ENCODE measurements around the gene EIF3F. TPM values are rescaled to one million over a fixed set of nuclear protein-coding genes. Genes with fewer than 3 reads are reported as not detected.

EIF3F gene
- total RNA-seq, 1 experiment from 2014 or later = 463 TPM

GRCh38 chr11:8035200-8035855 is 48.2 kb downstream of the EIF3F start:
- Histone ChIP-seq H3K36me3 (replicated peaks; ENCODE audit: control insufficient read depth, insufficient read depth, low read length) (no peaks in the 10 kb centered on the region), H3K27me3 (ENCODE audit: control insufficient read depth, insufficient read depth, low read length) (0 out of 2 replicates have a peak, but pooled peaks cover 1% of the 10 kb centered on the region), H3K4me3 (ENCODE audit: insufficient read depth, low read depth, low read length) (no peak overlapping the region)
- DNase-seq = no peak

- DNase-seq = no peak
- Histone ChIP-seq H3K36me3 (replicated peaks; ENCODE audit: control insufficient read depth, insufficient read depth, low read length) (no peaks in the 10 kb centered on the region), H3K27me3 (ENCODE audit: control insufficient read depth, insufficient read depth, low read length) (no peaks in the 10 kb centered on the region; the same call in 1 of the 2 replicates), H3K4me3 (ENCODE audit: insufficient read depth, low read depth, low read length) (no peak overlapping the region)
Observed at GRCh38 chr11:8036002-8036802, 49.1 kb downstream of the EIF3F start.

- H3K36me3 ChIP-seq (replicated peaks; ENCODE audit: control insufficient read depth, insufficient read depth, low read length) = no peaks in the 10 kb centered on the region
- no peaks in the 10 kb centered on the region; the same call in 1 of the 2 replicates for H3K27me3 ChIP-seq (ENCODE audit: control insufficient read depth, insufficient read depth, low read length)
- no peak overlapping the region for H3K4me3 ChIP-seq (ENCODE audit: insufficient read depth, low read depth, low read length)
- no peak for DNase-seq
Observed at GRCh38 chr11:8036986-8037385, 49.8 kb downstream of the EIF3F start.

GRCh38 chr11:8038393-8038792 is 51.3 kb downstream of the EIF3F start:
- no peak for DNase-seq
- H3K4me3 ChIP-seq (ENCODE audit: insufficient read depth, low read depth, low read length) = no peak overlapping the region
- no peaks in the 10 kb centered on the region; the same call in 1 of the 2 replicates for H3K27me3 ChIP-seq (ENCODE audit: control insufficient read depth, insufficient read depth, low read length)
- H3K36me3 ChIP-seq (replicated peaks; ENCODE audit: control insufficient read depth, insufficient read depth, low read length) = no peaks in the 10 kb centered on the region

- no peak for DNase-seq
- H3K27me3 ChIP-seq (ENCODE audit: control insufficient read depth, insufficient read depth, low read length) = no peaks in the 10 kb centered on the region; the same call in 1 of the 2 replicates
- no peaks in the 10 kb centered on the region for H3K36me3 ChIP-seq (replicated peaks; ENCODE audit: control insufficient read depth, insufficient read depth, low read length)
- H3K4me3 ChIP-seq (ENCODE audit: insufficient read depth, low read depth, low read length) = no peak overlapping the region
Observed at GRCh38 chr11:8038811-8039529, 51.8 kb downstream of the EIF3F start.

- H3K4me3 ChIP-seq (ENCODE audit: insufficient read depth, low read depth, low read length) = no peak overlapping the region
- DNase-seq = no peak
- H3K36me3 ChIP-seq (replicated peaks; ENCODE audit: control insufficient read depth, insufficient read depth, low read length) = no peaks in the 10 kb centered on the region
- no peaks in the 10 kb centered on the region; the same call in 1 of the 2 replicates for H3K27me3 ChIP-seq (ENCODE audit: control insufficient read depth, insufficient read depth, low read length)
Observed at GRCh38 chr11:8039530-8040260, 52.6 kb downstream of the EIF3F start.

- DNase-seq = no peak
Observed at GRCh38 chr11:8040261-8040920, 53.3 kb downstream of the EIF3F start.

GRCh38 chr11:8040921-8041285 is 53.8 kb downstream of the EIF3F start:
- no peaks in the 10 kb centered on the region for H3K36me3 ChIP-seq (replicated peaks; ENCODE audit: control insufficient read depth, insufficient read depth, low read length)
- H3K27me3 ChIP-seq (ENCODE audit: control insufficient read depth, insufficient read depth, low read length) = no peaks in the 10 kb centered on the region; the same call in 1 of the 2 replicates
- no peak overlapping the region for H3K4me3 ChIP-seq (ENCODE audit: insufficient read depth, low read depth, low read length)
- DNase-seq = no peak

More at GRCh38 chr11:8040261-8040920, 53.3 kb downstream of the EIF3F start:
- no peaks in the 10 kb centered on the region; the same call in 1 of the 2 replicates for H3K27me3 ChIP-seq (ENCODE audit: control insufficient read depth, insufficient read depth, low read length)
- H3K36me3 ChIP-seq (replicated peaks; ENCODE audit: control insufficient read depth, insufficient read depth, low read length) = no peaks in the 10 kb centered on the region
- no peak overlapping the region for H3K4me3 ChIP-seq (ENCODE audit: insufficient read depth, low read depth, low read length)

GRCh38 chr11:8041576-8041975 is 54.4 kb downstream of the EIF3F start:
- DNase-seq = no peak
- no peaks in the 10 kb centered on the region; the same call in 1 of the 2 replicates for H3K27me3 ChIP-seq (ENCODE audit: control insufficient read depth, insufficient read depth, low read length)
- H3K4me3 ChIP-seq (ENCODE audit: insufficient read depth, low read depth, low read length) = no peak overlapping the region
- no peaks in the 10 kb centered on the region for H3K36me3 ChIP-seq (replicated peaks; ENCODE audit: control insufficient read depth, insufficient read depth, low read length)

GRCh38 chr11:8043756-8044155 is 56.6 kb downstream of the EIF3F start:
- H3K4me3 ChIP-seq (ENCODE audit: insufficient read depth, low read depth, low read length) = no peak overlapping the region
- no peak for DNase-seq
- H3K36me3 ChIP-seq (replicated peaks; ENCODE audit: control insufficient read depth, insufficient read depth, low read length) = no peaks in the 10 kb centered on the region
- no peaks in the 10 kb centered on the region; the same call in 1 of the 2 replicates for H3K27me3 ChIP-seq (ENCODE audit: control insufficient read depth, insufficient read depth, low read length)

GRCh38 chr11:8045839-8046238 is 58.7 kb downstream of the EIF3F start:
- H3K36me3 ChIP-seq (replicated peaks; ENCODE audit: control insufficient read depth, insufficient read depth, low read length) = no peaks in the 10 kb centered on the region
- H3K27me3 ChIP-seq (ENCODE audit: control insufficient read depth, insufficient read depth, low read length) = no peaks in the 10 kb centered on the region; the same call in 1 of the 2 replicates
- DNase-seq = no peak
- H3K4me3 ChIP-seq (ENCODE audit: insufficient read depth, low read depth, low read length) = no peak overlapping the region

- Histone ChIP-seq H3K36me3 (replicated peaks; ENCODE audit: control insufficient read depth, insufficient read depth, low read length) (no peaks in the 10 kb centered on the region), H3K27me3 (ENCODE audit: control insufficient read depth, insufficient read depth, low read length) (no peaks in the 10 kb centered on the region; the same call in 1 of the 2 replicates), H3K4me3 (ENCODE audit: insufficient read depth, low read depth, low read length) (no peak overlapping the region)
- no peak for DNase-seq
Observed at GRCh38 chr11:8047382-8047781, 60.2 kb downstream of the EIF3F start.

GRCh38 chr11:8049084-8049483 is 61.9 kb downstream of the EIF3F start:
- H3K4me3 ChIP-seq (ENCODE audit: insufficient read depth, low read depth, low read length) = no peak overlapping the region
- no peak for DNase-seq
- no peaks in the 10 kb centered on the region; the same call in 1 of the 2 replicates for H3K27me3 ChIP-seq (ENCODE audit: control insufficient read depth, insufficient read depth, low read length)

More at GRCh38 chr11:8049084-8049483, 61.9 kb downstream of the EIF3F start:
- no peaks in the 10 kb centered on the region for H3K36me3 ChIP-seq (replicated peaks; ENCODE audit: control insufficient read depth, insufficient read depth, low read length)
